ENCODE measurements around the gene SLC28A2. TPM values are rescaled to one million over a fixed set of nuclear protein-coding genes. Genes with fewer than 3 reads are reported as not detected.
"Not testable (repeated sequence)": the region's sequence is repeated elsewhere in the genome, so short reads cannot be mapped to it uniquely, and the experiment has no call there.

SLC28A2 gene
- total RNA-seq, 2 donors from 2014 or later, result not detected

DNA sequence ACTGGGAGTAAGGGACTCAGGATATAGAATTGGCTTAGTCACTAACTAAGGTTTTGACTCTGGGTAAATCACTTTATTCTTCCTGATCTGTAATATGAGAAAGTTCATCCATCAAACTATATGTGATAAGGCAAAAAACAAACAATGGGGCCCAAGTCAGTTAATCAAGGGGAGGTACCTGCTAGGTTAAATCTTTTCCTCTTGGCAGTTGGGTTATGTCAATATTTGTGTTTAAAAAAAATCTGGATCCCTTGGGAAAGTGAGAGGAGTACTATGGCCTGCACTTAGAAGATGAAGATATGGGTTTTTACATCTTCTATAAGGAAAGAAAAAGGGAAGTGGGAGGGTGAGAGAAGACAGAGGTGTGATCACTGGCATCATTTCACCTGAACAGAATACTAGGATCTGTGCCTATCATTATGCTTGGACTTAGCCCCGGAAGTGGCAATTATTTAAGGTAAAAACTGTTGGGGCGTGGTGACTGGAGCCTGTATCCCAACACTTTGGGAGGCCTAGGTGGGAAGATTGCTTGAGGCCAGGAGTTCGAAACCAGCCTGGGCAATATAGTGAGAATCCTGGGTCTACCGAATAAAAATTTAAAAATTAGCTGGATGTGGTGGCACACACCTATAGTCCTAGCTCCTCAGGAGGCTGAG is 2.8 kb upstream of the SLC28A2 start:
- Histone ChIP-seq H3K4me1 (ENCODE audit: control insufficient read depth in 1 of 2, low read depth in 2 of 2) (no peaks in the 10 kb centered on the region), H3K27me3 (replicated peaks; ENCODE audit: insufficient read depth) (no peaks in the 10 kb centered on the region), H3K27ac (no peak overlapping the region), H3K4me3 (no peak overlapping the region), H3K36me3 (no peaks in the 10 kb centered on the region), H3K9me3 (peaks cover 9% of the 10 kb centered on the region)
- DNase-seq (ENCODE audit: low spot score) (no peak), ATAC-seq (ENCODE audit: insufficient number of reproducible peaks, low FRiP score, low read depth) (no peak)
- TF ChIP-seq, protein P1, sequence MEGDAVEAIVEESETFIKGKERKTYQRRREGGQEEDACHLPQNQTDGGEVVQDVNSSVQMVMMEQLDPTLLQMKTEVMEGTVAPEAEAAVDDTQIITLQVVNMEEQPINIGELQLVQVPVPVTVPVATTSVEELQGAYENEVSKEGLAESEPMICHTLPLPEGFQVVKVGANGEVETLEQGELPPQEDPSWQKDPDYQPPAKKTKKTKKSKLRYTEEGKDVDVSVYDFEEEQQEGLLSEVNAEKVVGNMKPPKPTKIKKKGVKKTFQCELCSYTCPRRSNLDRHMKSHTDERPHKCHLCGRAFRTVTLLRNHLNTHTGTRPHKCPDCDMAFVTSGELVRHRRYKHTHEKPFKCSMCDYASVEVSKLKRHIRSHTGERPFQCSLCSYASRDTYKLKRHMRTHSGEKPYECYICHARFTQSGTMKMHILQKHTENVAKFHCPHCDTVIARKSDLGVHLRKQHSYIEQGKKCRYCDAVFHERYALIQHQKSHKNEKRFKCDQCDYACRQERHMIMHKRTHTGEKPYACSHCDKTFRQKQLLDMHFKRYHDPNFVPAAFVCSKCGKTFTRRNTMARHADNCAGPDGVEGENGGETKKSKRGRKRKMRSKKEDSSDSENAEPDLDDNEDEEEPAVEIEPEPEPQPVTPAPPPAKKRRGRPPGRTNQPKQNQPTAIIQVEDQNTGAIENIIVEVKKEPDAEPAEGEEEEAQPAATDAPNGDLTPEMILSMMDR (IDR thresholded peaks at IDR 0.05), result no peak

DNA sequence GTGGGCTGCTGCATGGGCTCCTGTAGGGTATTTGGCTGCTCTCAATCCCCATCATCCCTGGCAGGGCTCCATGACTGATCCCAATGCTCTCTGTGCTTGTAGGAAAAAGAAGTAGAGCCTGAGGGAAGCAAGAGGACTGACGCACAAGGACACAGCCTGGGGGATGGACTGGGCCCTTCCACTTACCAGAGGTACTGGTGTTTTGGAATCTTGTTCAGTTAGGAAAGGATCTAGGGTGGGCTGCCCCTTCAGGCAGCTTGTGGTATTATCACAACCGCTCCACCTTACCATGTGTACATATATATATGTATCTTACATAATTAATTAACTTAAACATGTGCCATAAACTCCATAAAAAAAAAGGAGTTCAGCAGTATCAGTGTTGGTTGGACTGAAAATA is 1.3 kb downstream of the SLC28A2 start:
- Histone ChIP-seq H3K4me3 (no peak overlapping the region), H3K4me1 (ENCODE audit: control insufficient read depth in 1 of 2, low read depth in 2 of 2) (no peaks in the 10 kb centered on the region), H3K36me3 (no peaks in the 10 kb centered on the region), H3K27ac (no peak overlapping the region), H3K27me3 (replicated peaks; ENCODE audit: insufficient read depth) (no peaks in the 10 kb centered on the region), H3K9me3 (no peaks in the 10 kb centered on the region)
- TF ChIP-seq, protein P1 (IDR thresholded peaks at IDR 0.05), result no peak
- DNase-seq (ENCODE audit: low spot score) (no peak), ATAC-seq (ENCODE audit: insufficient number of reproducible peaks, low FRiP score, low read depth) (no peak)

DNA sequence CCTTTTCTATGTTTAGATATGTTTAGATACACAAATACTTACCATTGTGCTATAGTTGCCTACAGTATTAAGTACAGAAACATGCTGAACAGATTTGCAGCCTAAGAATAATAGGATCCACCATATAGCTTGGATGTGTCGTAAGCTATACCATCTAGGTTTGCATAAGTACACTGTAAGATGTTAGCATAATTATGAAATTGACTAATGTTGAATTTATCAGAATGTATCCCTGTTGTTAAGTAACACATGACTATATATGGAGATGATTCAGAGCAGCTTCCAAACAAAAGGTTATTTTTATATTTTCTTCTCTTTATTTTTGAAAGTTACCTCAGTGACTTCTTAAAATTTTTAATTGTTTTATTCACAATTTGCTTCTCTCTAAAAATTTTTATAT is 2.4 kb downstream of the SLC28A2 start:
- Histone ChIP-seq H3K4me1 (ENCODE audit: control insufficient read depth in 1 of 2, low read depth in 2 of 2) (no peaks in the 10 kb centered on the region), H3K36me3 (no peaks in the 10 kb centered on the region), H3K9me3 (no peaks in the 10 kb centered on the region), H3K27me3 (replicated peaks; ENCODE audit: insufficient read depth) (no peaks in the 10 kb centered on the region), H3K27ac (no peak overlapping the region), H3K4me3 (no peak overlapping the region)
- DNase-seq (ENCODE audit: low spot score), result no peak
- TF ChIP-seq, protein P1 (IDR thresholded peaks at IDR 0.05), result no peak
- no peak for ATAC-seq (ENCODE audit: insufficient number of reproducible peaks, low FRiP score, low read depth)

DNA sequence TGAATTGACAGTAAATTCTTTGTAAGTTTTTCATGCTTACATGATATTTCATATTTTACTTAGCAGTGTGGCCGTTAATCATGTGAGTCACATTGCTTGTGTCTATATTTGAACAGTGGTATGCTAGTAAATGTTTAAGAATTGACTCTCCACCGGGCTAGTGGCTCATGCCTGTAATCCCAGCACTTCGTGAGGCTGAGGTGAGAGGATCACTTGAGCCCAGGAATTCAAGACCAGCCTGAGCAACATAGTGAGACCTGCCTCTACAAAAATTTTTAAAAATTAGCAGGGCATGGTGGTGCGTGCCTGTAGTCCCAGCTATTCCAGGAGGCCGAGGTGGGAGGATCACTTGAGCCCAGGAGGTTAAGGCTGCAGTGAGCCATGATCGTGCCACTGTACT is 2.8 kb downstream of the SLC28A2 start:
- not testable (repeated sequence) for H3K36me3 ChIP-seq, H3K4me3 ChIP-seq

DNA sequence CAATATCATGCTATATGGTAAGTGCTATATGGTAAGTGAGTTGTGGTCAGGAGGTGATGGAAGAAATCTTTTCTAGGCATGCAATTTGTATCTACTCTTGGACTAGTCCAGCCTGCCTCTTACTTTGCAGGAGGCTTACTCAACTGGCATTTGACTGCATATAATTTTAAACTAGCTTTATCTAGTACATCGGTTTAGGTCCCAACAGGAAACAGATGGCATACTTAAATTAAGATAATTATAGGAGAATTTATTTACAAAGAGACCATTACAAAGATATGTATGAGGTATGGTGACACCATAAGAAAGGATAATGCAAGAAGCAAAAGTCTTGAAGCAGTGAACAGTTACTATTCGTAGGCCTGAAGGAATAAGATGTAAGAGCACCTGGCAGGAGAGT is 7.8 kb downstream of the SLC28A2 start:
- no peak for DNase-seq (ENCODE audit: low spot score)
- H3K4me3 ChIP-seq, result no peak overlapping the region
- no peak for ATAC-seq (ENCODE audit: insufficient number of reproducible peaks, low FRiP score, low read depth)
- H3K36me3 ChIP-seq, result no peaks in the 10 kb centered on the region
- H3K27me3 ChIP-seq (replicated peaks; ENCODE audit: insufficient read depth), result no peaks in the 10 kb centered on the region
- TF ChIP-seq, protein P1 (IDR thresholded peaks at IDR 0.05), result no peak
- no peaks in the 10 kb centered on the region for H3K4me1 ChIP-seq (ENCODE audit: control insufficient read depth in 1 of 2, low read depth in 2 of 2)
- H3K27ac ChIP-seq, result no peak overlapping the region
- no peaks in the 10 kb centered on the region for H3K9me3 ChIP-seq

More for the DNA sequence above, 2.8 kb downstream of the SLC28A2 start:
- not testable (repeated sequence) for ATAC-seq (ENCODE audit: insufficient number of reproducible peaks, low FRiP score, low read depth); H3K27ac ChIP-seq; H3K27me3 ChIP-seq (replicated peaks; ENCODE audit: insufficient read depth); H3K4me1 ChIP-seq (ENCODE audit: control insufficient read depth in 1 of 2, low read depth in 2 of 2); DNase-seq (ENCODE audit: low spot score); H3K9me3 ChIP-seq

DNA sequence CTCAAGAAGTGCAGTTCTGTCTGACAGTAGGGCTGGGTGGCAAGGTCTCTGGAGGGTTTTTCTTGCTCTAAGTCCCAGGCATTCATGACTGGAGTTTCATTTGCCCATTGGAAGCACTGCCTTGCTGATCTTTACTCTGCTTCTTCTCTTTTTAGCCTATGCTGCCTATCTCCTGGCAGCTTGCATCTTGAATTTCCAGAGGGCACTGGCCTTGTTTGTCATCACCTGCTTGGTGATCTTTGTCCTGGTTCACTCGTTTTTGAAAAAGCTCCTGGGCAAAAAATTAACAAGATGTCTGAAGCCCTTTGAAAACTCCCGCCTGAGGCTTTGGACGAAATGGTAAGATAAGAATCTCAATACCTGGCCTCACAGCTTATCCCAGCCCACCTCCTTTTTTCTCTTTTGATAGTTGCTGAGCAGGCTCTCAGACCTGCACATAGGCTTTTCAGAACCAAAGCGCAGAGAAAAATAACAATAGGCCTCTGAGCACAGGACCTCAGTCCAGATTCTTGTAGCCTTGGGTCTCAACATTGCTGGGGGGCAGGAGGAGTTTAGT is 10.9 kb downstream of the SLC28A2 start:
- no peak overlapping the region for H3K27ac ChIP-seq
- DNase-seq (ENCODE audit: low spot score) (no peak), ATAC-seq (ENCODE audit: insufficient number of reproducible peaks, low FRiP score, low read depth) (no peak)
- no peaks in the 10 kb centered on the region for H3K9me3 ChIP-seq
- TF ChIP-seq, protein P1 (IDR thresholded peaks at IDR 0.05), result no peak
- H3K36me3 ChIP-seq, result no peaks in the 10 kb centered on the region
- H3K27me3 ChIP-seq (replicated peaks; ENCODE audit: insufficient read depth), result no peaks in the 10 kb centered on the region
- H3K4me1 ChIP-seq (ENCODE audit: control insufficient read depth in 1 of 2, low read depth in 2 of 2), result no peaks in the 10 kb centered on the region
- H3K4me3 ChIP-seq, result no peak overlapping the region
